SU-DHL-6 (cell line): ENCODE results near the gene ACMSD.

ENCODE experiments used
- H2AFZ ChIP-seq: fragments of 200-600 bp; sonication (generic); 2 replicates; pipeline ENCODE4 v1.6.1; 2014; ENCODE audit warnings: low read depth, mild to moderate bottlenecking, moderate library complexity, mixed read lengths, antibody characterized with exemption, low read length; ENCODE audit not compliant: severe bottlenecking
- H3F3A ChIP-seq: fragments of 200-600 bp; shearing (Covaris generic); 2 replicates; pipeline ENCODE4 v1.6.0; 2016; ENCODE audit warnings: antibody characterized with exemption, mild to moderate bottlenecking; ENCODE audit not compliant: insufficient read depth
- H3K27ac ChIP-seq: fragments of 200-600 bp; sonication (generic); 2 replicates; pipeline ENCODE4 v1.5.1; 2016; ENCODE audit warnings: low read depth, mild to moderate bottlenecking, low read length, moderate library complexity, mixed read lengths
- H3K27me3 ChIP-seq: fragments of 200-600 bp; sonication (generic), shearing (Covaris generic); 2 replicates; pipeline ENCODE4 v1.6.0; 2014; ENCODE audit warnings: mild to moderate bottlenecking, low read length
- H3K36me3 ChIP-seq: fragments of 200-600 bp; sonication (generic); 2 replicates; pipeline ENCODE4 v1.6.1; 2014; ENCODE audit warnings: mild to moderate bottlenecking, low read length, mixed read lengths
- H3K4me2 ChIP-seq: fragments of 300-600, 200-600 bp; shearing (Covaris generic), sonication (generic); 2 replicates; pipeline ENCODE4 v1.6.0; 2014; ENCODE audit warnings: low read length, low read depth, mild to moderate bottlenecking; ENCODE audit not compliant: poor library complexity, severe bottlenecking
- H3K4me3 ChIP-seq: fragments of 200-600 bp; sonication (generic); 2 replicates; pipeline ENCODE4 v1.5.1; 2014; ENCODE audit warnings: antibody characterized with exemption, low read length, mild to moderate bottlenecking, mixed read lengths; ENCODE audit not compliant: insufficient read depth, poor library complexity, severe bottlenecking
- H3K79me2 ChIP-seq: fragments of 200-600 bp; sonication (generic); 2 replicates; pipeline ENCODE4 v1.6.1; 2014; ENCODE audit warnings: mild to moderate bottlenecking, low read length, moderate library complexity; ENCODE audit not compliant: insufficient read depth
- H3K9ac ChIP-seq: fragments of 200-600 bp; sonication (generic); 2 replicates; pipeline ENCODE4 v1.7.0; 2014; ENCODE audit warnings: mild to moderate bottlenecking, low read length
- H3K9me2 ChIP-seq: fragments of 200-600 bp; sonication (generic); replicated peaks from 2 replicates; pipeline ENCODE4 v1.6.1; 2014; ENCODE audit warnings: low read length; ENCODE audit not compliant: insufficient read depth
- H3K9me3 ChIP-seq: fragments of 200-600 bp; sonication (generic); 2 replicates; pipeline ENCODE4 v1.6.1; 2014; ENCODE audit warnings: low read length, mixed read lengths; ENCODE audit not compliant: insufficient read depth
- H4K20me1 ChIP-seq: fragments of 200-600 bp; sonication (generic); 2 replicates; pipeline ENCODE4 v1.6.1; 2014; ENCODE audit warnings: low read depth, mild to moderate bottlenecking, antibody characterized with exemption, low read length, moderate library complexity, mixed read lengths
- CTCF ChIP-seq: fragments of 200-600 bp; sonication (generic); IDR thresholded peaks from one replicate; pipeline ENCODE4 v1.5.1; 2017; ENCODE audit warnings: antibody characterized with exemption, mild to moderate bottlenecking, low read length, moderate library complexity; ENCODE audit not compliant: insufficient read depth, poor library complexity, severe bottlenecking
- EZH2phosphoT487 ChIP-seq: fragments of 200-600 bp; sonication (generic), shearing (Covaris generic); conservative IDR thresholded peaks from 2 replicates; pipeline ENCODE4 v1.6.1; 2018; ENCODE audit warnings: mild to moderate bottlenecking, antibody characterized with exemption, low read length, moderate library complexity, mixed read lengths

The ACMSD gene

GRCh38 chr2:134875309-134875708, 36.9 kb downstream of the ACMSD start:
- Histone ChIP-seq H3K27ac (no peak overlapping the region), H3K9me2 (no peaks in the 10 kb centered on the region), H2AFZ (no peak overlapping the region), H3K9me3 (no peaks in the 10 kb centered on the region), H3K27me3 (no peaks in the 10 kb centered on the region), H3K9ac (no peak overlapping the region), H3K36me3 (no peaks in the 10 kb centered on the region), H4K20me1 (no peaks in the 10 kb centered on the region), H3K4me3 (no peak overlapping the region), H3K79me2 (no peaks in the 10 kb centered on the region), H3K4me2 (no peak overlapping the region), H3F3A (no peaks in the 10 kb centered on the region)
- no peak for TF ChIP-seq EZH2phosphoT487
- no peak for TF ChIP-seq CTCF

GRCh38 chr2:134882773-134883172, 44.4 kb downstream of the ACMSD start:
- H3K9me3 ChIP-seq = no peaks in the 10 kb centered on the region
- no peaks in the 10 kb centered on the region for H3K79me2 ChIP-seq
- H4K20me1 ChIP-seq = no peaks in the 10 kb centered on the region
- no peak overlapping the region for H2AFZ ChIP-seq
- H3K27me3 ChIP-seq = no peaks in the 10 kb centered on the region
- no peak overlapping the region for H3K4me3 ChIP-seq
- TF ChIP-seq EZH2phosphoT487 (no peak), CTCF (no peak)
- no peak overlapping the region for H3K4me2 ChIP-seq
- no peak overlapping the region for H3K27ac ChIP-seq
- no peak overlapping the region for H3K9ac ChIP-seq
- no peaks in the 10 kb centered on the region for H3F3A ChIP-seq
- no peaks in the 10 kb centered on the region for H3K36me3 ChIP-seq
- H3K9me2 ChIP-seq = no peaks in the 10 kb centered on the region

- H3F3A ChIP-seq = no peaks in the 10 kb centered on the region
- no peaks in the 10 kb centered on the region for H3K36me3 ChIP-seq
- H3K79me2 ChIP-seq = no peaks in the 10 kb centered on the region
- no peaks in the 10 kb centered on the region for H3K9me2 ChIP-seq
- no peak overlapping the region for H3K4me2 ChIP-seq
- H3K9ac ChIP-seq = no peak overlapping the region
- no peak overlapping the region for H3K4me3 ChIP-seq
- H3K9me3 ChIP-seq = no peaks in the 10 kb centered on the region
- H3K27me3 ChIP-seq = no peaks in the 10 kb centered on the region
- TF ChIP-seq CTCF (no peak), EZH2phosphoT487 (no peak)
- no peak overlapping the region for H3K27ac ChIP-seq
- no peaks in the 10 kb centered on the region for H4K20me1 ChIP-seq
- no peak overlapping the region for H2AFZ ChIP-seq
Measured at GRCh38 chr2:134883552-134884293, 45.3 kb downstream of the ACMSD start.
